Hepatocyte (in vitro differentiated cells): ENCODE measurements around the gene FAM53B.

ENCODE experiments used
- EZH2 ChIP-seq: fragments of 200-600 bp; sonication (generic); IDR thresholded peaks from 2 replicates; pipeline ENCODE4 v1.6.1; 2016; ENCODE audit warnings: antibody characterized with exemption, mild to moderate bottlenecking, borderline replicate concordance
- TF ChIP-seq, protein P1 (sequence below): fragments of 200-600 bp; sonication (generic); IDR thresholded peaks from 2 replicates; pipeline ENCODE4 v1.5.1; 2016; ENCODE audit warnings: antibody characterized with exemption, mild to moderate bottlenecking; ENCODE audit not compliant: poor library complexity

GRCh38 chr10:124701435-124701834 is 42.7 kb downstream of the FAM53B start:
- TF ChIP-seq, protein P1, sequence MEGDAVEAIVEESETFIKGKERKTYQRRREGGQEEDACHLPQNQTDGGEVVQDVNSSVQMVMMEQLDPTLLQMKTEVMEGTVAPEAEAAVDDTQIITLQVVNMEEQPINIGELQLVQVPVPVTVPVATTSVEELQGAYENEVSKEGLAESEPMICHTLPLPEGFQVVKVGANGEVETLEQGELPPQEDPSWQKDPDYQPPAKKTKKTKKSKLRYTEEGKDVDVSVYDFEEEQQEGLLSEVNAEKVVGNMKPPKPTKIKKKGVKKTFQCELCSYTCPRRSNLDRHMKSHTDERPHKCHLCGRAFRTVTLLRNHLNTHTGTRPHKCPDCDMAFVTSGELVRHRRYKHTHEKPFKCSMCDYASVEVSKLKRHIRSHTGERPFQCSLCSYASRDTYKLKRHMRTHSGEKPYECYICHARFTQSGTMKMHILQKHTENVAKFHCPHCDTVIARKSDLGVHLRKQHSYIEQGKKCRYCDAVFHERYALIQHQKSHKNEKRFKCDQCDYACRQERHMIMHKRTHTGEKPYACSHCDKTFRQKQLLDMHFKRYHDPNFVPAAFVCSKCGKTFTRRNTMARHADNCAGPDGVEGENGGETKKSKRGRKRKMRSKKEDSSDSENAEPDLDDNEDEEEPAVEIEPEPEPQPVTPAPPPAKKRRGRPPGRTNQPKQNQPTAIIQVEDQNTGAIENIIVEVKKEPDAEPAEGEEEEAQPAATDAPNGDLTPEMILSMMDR = no peak
- no peak for TF ChIP-seq EZH2
